HepG2 (cell line): ENCODE results near the gene C1orf115. TPM values are rescaled to one million over a fixed set of nuclear protein-coding genes. Genes with fewer than 3 reads are reported as not detected.

Experiments
- ATAC-seq: fragments of 200-7000 bp; cut with Tn5 transposase; 3 replicates; pipeline ENCODE4 v1.9.1; 2020; ENCODE audit warnings: mild to moderate bottlenecking, moderate library complexity
- BruUV-seq: library from RNA; stranded (reverse); fragments of 400-500 nt; replicated peaks from 2 replicates; lab custom pipeline; 2021; lab: Mats Ljungman, UMichigan
- CTCF ChIA-PET: fragments of 300-600 bp; formaldehyde crosslinking; extraction: SDS; loops from one replicate; lab custom pipeline; 2021; ENCODE audit warnings: low total read pairs, inconsistent platforms, low intra/inter-chr PET ratio; lab: Yijun Ruan, JAX
- POLR2A ChIA-PET: fragments of 350-600 bp; sonication (Branson Sonifier 250); formaldehyde crosslinking; loops from one replicate; lab custom pipeline; 2020; ENCODE audit warnings: antibody characterized with exemption, inconsistent platforms; lab: Yijun Ruan, JAX
- DNase-seq: peaks from one replicate; pipeline ENCODE4 v3.0.0-alpha.2; 2015; ENCODE audit warnings: low spot score
- FAIRE-seq: peaks from 3 replicates; lab custom pipeline; 2011; peaks lifted over from hg19 to GRCh38; lab: Jason Lieb, UNC
- H2AFZ ChIP-seq: one replicate; pipeline ENCODE4 v1.6.1; 2011; ENCODE audit warnings: low read length, inconsistent platforms
- H3K27ac ChIP-seq: fragments of 300-600 bp; 3 replicates; pipeline ENCODE4 v1.8.0; 2011; ENCODE audit warnings: mixed run types, mild to moderate bottlenecking, mixed read lengths, low read length, inconsistent platforms; ENCODE audit not compliant: insufficient read depth; ENCODE audit errors: extremely low read length
- H3K27me3 ChIP-seq, 2 experiments: fragments of 200-600 bp in 1 of 2; 2 replicates in 1 of 2; 3 replicates in 1 of 2; pipeline versions ENCODE4 v1.6.0 to v1.8.0; 2011; ENCODE audit warnings: low read length in 2 of 2, mild to moderate bottlenecking in 2 of 2, moderate library complexity in 2 of 2, inconsistent platforms in 1 of 2; ENCODE audit not compliant: insufficient read depth in 2 of 2, control insufficient read depth in 1 of 2
- H3K36me3 ChIP-seq, 2 experiments: fragments of 200-600 bp in 1 of 2; replicated peaks in 1 of 2; 2 replicates in 1 of 2; 3 replicates in 1 of 2; pipeline versions ENCODE4 v1.5.1 to v1.8.0; 2011; ENCODE audit warnings: low read length in 2 of 2, inconsistent platforms in 1 of 2; ENCODE audit not compliant: insufficient read depth in 2 of 2, control insufficient read depth in 1 of 2
- H3K4me1 ChIP-seq: 2 replicates; pipeline ENCODE4 v1.5.1; 2012; ENCODE audit warnings: low read length, inconsistent platforms; ENCODE audit not compliant: insufficient read depth
- H3K4me2 ChIP-seq: 2 replicates; pipeline ENCODE4 v1.6.0; 2011; ENCODE audit warnings: low read depth, low read length, inconsistent platforms
- H3K4me3 ChIP-seq, 3 experiments: fragments of 200-600 bp in 1 of 3; sonication (generic), shearing (Covaris generic) in 1 of 3; replicated peaks in 1 of 3; 2 replicates each; pipeline ENCODE4 v1.5.1; 2011 to 2016; ENCODE audit warnings: low read length in 3 of 3, inconsistent platforms in 2 of 3, low read depth in 2 of 3, mild to moderate bottlenecking in 2 of 3, control low read depth in 1 of 3, mixed read lengths in 1 of 3; ENCODE audit not compliant: insufficient read depth in 1 of 3
- H3K79me2 ChIP-seq: one replicate; pipeline ENCODE4 v1.6.1; 2011; ENCODE audit warnings: low read length, inconsistent platforms; ENCODE audit not compliant: insufficient read depth
- H3K9ac ChIP-seq: 2 replicates; pipeline ENCODE4 v1.6.0; 2011; ENCODE audit warnings: mild to moderate bottlenecking, low read depth, low read length, inconsistent platforms; ENCODE audit not compliant: insufficient read depth
- H3K9me3 ChIP-seq: 2 replicates; pipeline ENCODE4 v1.5.1; 2012; ENCODE audit warnings: mild to moderate bottlenecking, low read length
- H4K20me1 ChIP-seq: 2 replicates; pipeline ENCODE4 v1.6.0; 2011; ENCODE audit warnings: inconsistent platforms, mild to moderate bottlenecking, low read length, moderate library complexity; ENCODE audit not compliant: insufficient read depth
- ELF3 ChIP-seq: IDR thresholded peaks from 2 replicates; pipeline ENCODE4 v1.6.1; 2016; ENCODE audit warnings: missing genetic modification reagents, missing compliant biosample characterization
- PHF20 ChIP-seq: sonication (generic); formaldehyde crosslinking; IDR thresholded peaks from 2 replicates; pipeline ENCODE4 v1.5.0; 2020; ENCODE audit warnings: mild to moderate bottlenecking, missing genetic modification reagents
- RAD21 ChIP-seq: fragments of 450-650 bp; formaldehyde crosslinking; IDR thresholded peaks from 2 replicates; pipeline ENCODE4 v1.5.0; 2020; ENCODE audit warnings: mild to moderate bottlenecking
- TGIF2 ChIP-seq: IDR thresholded peaks from 2 replicates; pipeline ENCODE4 v1.6.1; 2016; ENCODE audit warnings: control low read depth, missing compliant biosample characterization
- ZNF44 ChIP-seq: sonication (generic); formaldehyde crosslinking; IDR thresholded peaks from 2 replicates; pipeline ENCODE4 v1.5.1; 2020; ENCODE audit warnings: mild to moderate bottlenecking, missing genetic modification reagents
- ZNF460 ChIP-seq: sonication (generic); formaldehyde crosslinking; IDR thresholded peaks from 2 replicates; pipeline ENCODE4 v1.5.1; 2020; ENCODE audit warnings: missing genetic modification reagents, mild to moderate bottlenecking, borderline replicate concordance
- WGBS: methylation state at CpG from one replicate; pipeline ENCODE4 v1.1.6; 2017; ENCODE audit warnings: low lambda C conversion rate; 5-methylcytosine and 5-hydroxymethylcytosine counted together
- in situ Hi-C: cut with HindIII; loops from 2 replicates; pipeline ENCODE4 v1.10.0; 2017; ENCODE audit warnings: low pct_unique_long_range_greater_than_20kb; ENCODE audit not compliant: extremely low pct_ligation_motif_present
- intact Hi-C: fragments of 100-400 bp; cut with micrococcal nuclease; formaldehyde crosslinking; loops from one replicate; pipeline ENCODE4 v1.10.0; 2022; ENCODE audit not compliant: unreplicated experiment
- polyA plus RNA-seq, 8 experiments: library from polyadenylated mRNA; depleted of rRNA in 3 of 8; stranded (reverse) in 7 of 8; unstranded in 1 of 8; fragments of >200 nt; fragmentation: Illumina TruSeq in 4 of 8; extraction: Trizol in 4 of 8; gene quantifications; 2 replicates each; pipeline versions ENCODE4 v1.2.1 to v1.2.3, GENCODE V29; 2011 to 2016; ENCODE audit warnings: low read depth in 4 of 8, missing spikeins in 1 of 8, mixed read lengths in 1 of 8; ENCODE audit not compliant: insufficient read depth in 1 of 8
- total RNA-seq, 5 experiments: library from RNA; depleted of rRNA; stranded (reverse); fragments of >200 nt; fragmentation: Illumina TruSeq; extraction: Trizol; gene quantifications; 2 replicates each; pipeline ENCODE4 v1.2.3, GENCODE V29; 2016; ENCODE audit warnings: low read depth in 1 of 5
- TF ChIP-seq, protein P1 (sequence below): IDR thresholded peaks from 2 replicates; pipeline ENCODE4 v1.6.1; 2016; ENCODE audit warnings: control low read depth
- TF ChIP-seq, protein P2 (sequence below): sonication (generic); formaldehyde crosslinking; IDR thresholded peaks from 2 replicates; pipeline ENCODE4 v1.4.0; 2020; ENCODE audit warnings: missing genetic modification reagents
- TF ChIP-seq, protein P3 (sequence below): sonication (generic); formaldehyde crosslinking; IDR thresholded peaks from 2 replicates; pipeline ENCODE4 v1.4.0; 2020; ENCODE audit warnings: mild to moderate bottlenecking, low read depth, missing genetic modification reagents
- TF ChIP-seq, protein P4 (sequence below): sonication (generic); formaldehyde crosslinking; IDR thresholded peaks from 2 replicates; pipeline ENCODE4 v1.5.0; 2020; ENCODE audit warnings: mild to moderate bottlenecking, missing genetic modification reagents, moderate library complexity
- TF ChIP-seq, protein P5 (sequence below): sonication (generic); formaldehyde crosslinking; IDR thresholded peaks from 2 replicates; pipeline ENCODE4 v1.8.1; 2023; ENCODE audit warnings: mild to moderate bottlenecking, missing genetic modification reagents

Gene C1orf115
- total and polyA plus RNA-seq, 2 of the 13 experiments (the other 11 are each of a cell fraction or from before 2014, with no cell fraction given): 25.2 to 85.9 TPM

DNA sequence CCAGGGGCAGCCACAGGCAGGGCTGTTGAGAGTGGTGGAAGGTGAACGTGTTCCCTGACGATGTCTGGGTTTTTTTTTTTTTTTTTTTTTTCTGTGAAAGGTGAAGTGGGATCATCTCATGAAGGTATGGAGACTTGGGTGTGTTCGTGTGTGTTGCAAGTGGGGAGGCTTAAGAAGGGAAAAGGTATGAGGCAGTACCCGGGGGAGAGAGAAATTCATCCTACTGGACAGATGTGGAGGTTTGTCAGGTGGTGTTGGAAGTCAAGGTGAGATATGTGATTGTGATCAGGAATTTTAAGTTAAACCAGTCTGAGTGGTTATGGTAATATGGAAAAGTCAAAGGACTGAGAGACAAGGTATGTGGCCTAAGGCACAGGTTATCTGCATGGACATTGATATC lies 5.3 kb downstream of the C1orf115 start (continued):
- no peak for TF ChIP-seq ELF3
- TF ChIP-seq, protein P1, sequence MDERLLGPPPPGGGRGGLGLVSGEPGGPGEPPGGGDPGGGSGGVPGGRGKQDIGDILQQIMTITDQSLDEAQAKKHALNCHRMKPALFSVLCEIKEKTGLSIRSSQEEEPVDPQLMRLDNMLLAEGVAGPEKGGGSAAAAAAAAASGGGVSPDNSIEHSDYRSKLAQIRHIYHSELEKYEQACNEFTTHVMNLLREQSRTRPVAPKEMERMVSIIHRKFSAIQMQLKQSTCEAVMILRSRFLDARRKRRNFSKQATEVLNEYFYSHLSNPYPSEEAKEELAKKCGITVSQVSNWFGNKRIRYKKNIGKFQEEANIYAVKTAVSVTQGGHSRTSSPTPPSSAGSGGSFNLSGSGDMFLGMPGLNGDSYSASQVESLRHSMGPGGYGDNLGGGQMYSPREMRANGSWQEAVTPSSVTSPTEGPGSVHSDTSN (CRISPR knock-in tag): no peak

DNA sequence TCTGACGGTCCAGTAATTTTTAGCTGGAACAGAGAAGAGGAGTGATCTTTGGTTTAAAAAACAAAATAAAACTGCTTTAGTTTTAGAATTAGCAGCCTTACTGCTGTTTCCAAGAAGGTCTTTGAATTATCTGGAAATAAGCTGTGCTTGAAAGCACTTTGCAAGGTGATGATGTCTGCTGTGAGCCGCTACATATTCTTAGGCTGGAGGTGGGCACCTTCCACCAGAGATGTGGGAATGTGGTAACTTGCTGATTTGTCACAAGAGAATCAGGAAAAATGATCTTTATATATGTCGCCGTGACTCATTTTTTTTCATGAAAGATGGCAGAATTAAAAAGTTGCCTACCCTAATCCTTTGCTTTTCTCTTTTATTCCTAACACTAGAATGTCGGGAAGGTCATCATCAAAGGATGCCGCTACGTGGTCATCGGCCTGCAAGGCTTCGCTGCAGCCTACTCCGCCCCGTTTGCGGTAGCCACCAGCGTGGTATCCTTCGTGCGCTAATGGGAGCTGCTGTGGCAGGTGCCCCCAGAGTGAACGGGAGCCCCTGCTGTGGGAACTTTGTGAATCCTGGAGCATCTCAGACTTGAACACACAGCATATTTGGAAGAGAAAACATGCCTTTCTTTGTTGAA lies 6.2 kb downstream of the C1orf115 start:
- BruUV-seq: no TSS peak
- intact Hi-C loops: no loop called here
- H3K27me3 ChIP-seq: no peaks in the 10 kb centered on the region; a peak in 1 of 5 replicates
- no peak overlapping the region for H3K27ac ChIP-seq
- H4K20me1 ChIP-seq: peaks cover 4% of the 10 kb centered on the region; the same call in 1 of the 2 replicates
- in situ Hi-C loops: loop anchor here (5.0 kb wide), 1 partner anchor 36 kb away; no protein-coding TSS in a partner anchor
- DNase-seq (no peak), ATAC-seq (no peak), FAIRE-seq (no peak)
- ChIA-PET CTCF (no interaction called here), POLR2A (no interaction called here)
- no peaks in the 10 kb centered on the region for H3K9me3 ChIP-seq
- H3K4me3 ChIP-seq: no peak overlapping the region
- WGBS: 97% methylated on average over 16 of the region's 16 CpGs
- H3K36me3 ChIP-seq: peaks cover 7 to 14% of the 10 kb centered on the region in 2 experiments
- H3K9ac ChIP-seq: no peak overlapping the region
- no peak overlapping the region for H3K4me2 ChIP-seq
- no peak overlapping the region for H2AFZ ChIP-seq
- H3K4me1 ChIP-seq: peaks cover 75% of the 10 kb centered on the region
- peaks cover 32% of the 10 kb centered on the region for H3K79me2 ChIP-seq
- TF ChIP-seq, protein P2, sequence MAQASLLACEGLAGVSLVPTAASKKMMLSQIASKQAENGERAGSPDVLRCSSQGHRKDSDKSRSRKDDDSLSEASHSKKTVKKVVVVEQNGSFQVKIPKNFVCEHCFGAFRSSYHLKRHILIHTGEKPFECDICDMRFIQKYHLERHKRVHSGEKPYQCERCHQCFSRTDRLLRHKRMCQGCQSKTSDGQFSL: no peak
- TF ChIP-seq, protein P3, sequence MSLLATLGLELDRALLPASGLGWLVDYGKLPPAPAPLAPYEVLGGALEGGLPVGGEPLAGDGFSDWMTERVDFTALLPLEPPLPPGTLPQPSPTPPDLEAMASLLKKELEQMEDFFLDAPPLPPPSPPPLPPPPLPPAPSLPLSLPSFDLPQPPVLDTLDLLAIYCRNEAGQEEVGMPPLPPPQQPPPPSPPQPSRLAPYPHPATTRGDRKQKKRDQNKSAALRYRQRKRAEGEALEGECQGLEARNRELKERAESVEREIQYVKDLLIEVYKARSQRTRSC (CRISPR knock-in tag): no peak
- TF ChIP-seq, protein P4, sequence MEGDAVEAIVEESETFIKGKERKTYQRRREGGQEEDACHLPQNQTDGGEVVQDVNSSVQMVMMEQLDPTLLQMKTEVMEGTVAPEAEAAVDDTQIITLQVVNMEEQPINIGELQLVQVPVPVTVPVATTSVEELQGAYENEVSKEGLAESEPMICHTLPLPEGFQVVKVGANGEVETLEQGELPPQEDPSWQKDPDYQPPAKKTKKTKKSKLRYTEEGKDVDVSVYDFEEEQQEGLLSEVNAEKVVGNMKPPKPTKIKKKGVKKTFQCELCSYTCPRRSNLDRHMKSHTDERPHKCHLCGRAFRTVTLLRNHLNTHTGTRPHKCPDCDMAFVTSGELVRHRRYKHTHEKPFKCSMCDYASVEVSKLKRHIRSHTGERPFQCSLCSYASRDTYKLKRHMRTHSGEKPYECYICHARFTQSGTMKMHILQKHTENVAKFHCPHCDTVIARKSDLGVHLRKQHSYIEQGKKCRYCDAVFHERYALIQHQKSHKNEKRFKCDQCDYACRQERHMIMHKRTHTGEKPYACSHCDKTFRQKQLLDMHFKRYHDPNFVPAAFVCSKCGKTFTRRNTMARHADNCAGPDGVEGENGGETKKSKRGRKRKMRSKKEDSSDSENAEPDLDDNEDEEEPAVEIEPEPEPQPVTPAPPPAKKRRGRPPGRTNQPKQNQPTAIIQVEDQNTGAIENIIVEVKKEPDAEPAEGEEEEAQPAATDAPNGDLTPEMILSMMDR (CRISPR knock-in tag): no peak
- TF ChIP-seq PHF20 (no peak), ZNF460 (no peak), TGIF2 (CRISPR knock-in tag) (no peak), ZNF44 (CRISPR knock-in tag) (no peak), RAD21 (CRISPR knock-in tag) (no peak)
- TF ChIP-seq, protein P5, sequence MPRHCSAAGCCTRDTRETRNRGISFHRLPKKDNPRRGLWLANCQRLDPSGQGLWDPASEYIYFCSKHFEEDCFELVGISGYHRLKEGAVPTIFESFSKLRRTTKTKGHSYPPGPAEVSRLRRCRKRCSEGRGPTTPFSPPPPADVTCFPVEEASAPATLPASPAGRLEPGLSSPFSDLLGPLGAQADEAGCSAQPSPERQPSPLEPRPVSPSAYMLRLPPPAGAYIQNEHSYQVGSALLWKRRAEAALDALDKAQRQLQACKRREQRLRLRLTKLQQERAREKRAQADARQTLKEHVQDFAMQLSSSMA: no peak
